ENCODE data around the gene CMSS1.

CMSS1 gene

DNA sequence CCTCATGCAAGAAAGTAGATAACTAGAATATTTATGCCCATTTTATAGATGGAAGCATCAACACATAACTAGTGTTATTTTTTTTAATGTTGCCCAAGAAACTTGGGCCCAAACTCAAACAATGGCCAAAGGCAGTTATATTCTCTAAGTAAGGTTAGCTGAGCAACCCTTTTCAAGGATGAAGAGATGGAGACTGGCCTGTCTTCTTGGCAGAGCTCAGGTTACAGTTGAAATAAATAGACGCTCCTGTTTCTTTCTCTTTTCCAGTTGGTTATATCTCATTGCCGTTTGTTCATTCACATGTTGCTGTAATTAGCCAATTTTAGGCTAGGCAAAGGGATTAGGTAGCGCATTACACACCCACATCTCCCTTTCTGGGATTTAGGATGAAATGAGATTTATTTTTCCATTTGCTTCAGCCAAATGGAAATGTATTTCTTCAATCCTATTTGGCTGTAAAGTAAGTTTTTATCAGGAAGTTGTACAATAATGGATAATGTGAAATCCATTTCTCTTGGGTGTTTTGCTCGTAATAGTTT, 93.2 kb downstream of the CMSS1 start:
- Histone ChIP-seq H3K9me3 (ENCODE audit: control insufficient read depth in 1 of 2, low read length in 2 of 2) (no peaks in the 10 kb centered on the region), H3K36me3 (ENCODE audit: control insufficient read depth in 1 of 2, insufficient read depth in 2 of 2, low read length in 2 of 2) (no peaks in the 10 kb centered on the region), H3K27me3 (ENCODE audit: low read depth, low read length) (no peaks in the 10 kb centered on the region), H3K4me1 (ENCODE audit: control insufficient read depth in 1 of 2, insufficient read depth in 2 of 2, low read length in 2 of 2) (no peaks in the 10 kb centered on the region), H3K4me3 (ENCODE audit: low read depth in 1 of 2, low read length in 2 of 2) (no peak overlapping the region), H3K27ac (ENCODE audit: low read length) (no peak overlapping the region)

DNA sequence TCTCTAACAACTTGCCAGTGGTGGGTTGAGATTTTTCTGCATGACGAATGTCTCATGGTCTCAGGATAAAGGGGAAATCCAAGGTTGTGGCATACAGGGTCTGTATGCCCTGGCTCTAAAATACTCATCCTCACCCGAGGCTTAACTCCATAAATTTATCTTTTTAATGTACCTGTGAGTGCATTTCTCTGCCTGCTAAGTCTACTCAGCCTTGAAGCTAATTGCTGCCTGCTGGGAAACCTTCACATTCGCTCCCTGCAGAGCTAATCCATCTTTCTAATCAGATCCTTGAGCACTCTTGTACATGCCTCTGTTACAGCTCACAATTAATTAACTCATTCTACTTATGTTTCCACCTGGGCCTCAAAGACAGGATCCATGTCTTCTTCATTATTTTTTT, 93.8 kb downstream of the CMSS1 start:
- Histone ChIP-seq H3K27me3 (ENCODE audit: low read depth, low read length) (no peaks in the 10 kb centered on the region), H3K36me3 (ENCODE audit: control insufficient read depth in 1 of 2, insufficient read depth in 2 of 2, low read length in 2 of 2) (no peaks in the 10 kb centered on the region), H3K9me3 (ENCODE audit: control insufficient read depth in 1 of 2, low read length in 2 of 2) (no peaks in the 10 kb centered on the region), H3K4me1 (ENCODE audit: control insufficient read depth in 1 of 2, insufficient read depth in 2 of 2, low read length in 2 of 2) (no peaks in the 10 kb centered on the region), H3K4me3 (ENCODE audit: low read depth in 1 of 2, low read length in 2 of 2) (no peak overlapping the region), H3K27ac (ENCODE audit: low read length) (no peak overlapping the region)

DNA sequence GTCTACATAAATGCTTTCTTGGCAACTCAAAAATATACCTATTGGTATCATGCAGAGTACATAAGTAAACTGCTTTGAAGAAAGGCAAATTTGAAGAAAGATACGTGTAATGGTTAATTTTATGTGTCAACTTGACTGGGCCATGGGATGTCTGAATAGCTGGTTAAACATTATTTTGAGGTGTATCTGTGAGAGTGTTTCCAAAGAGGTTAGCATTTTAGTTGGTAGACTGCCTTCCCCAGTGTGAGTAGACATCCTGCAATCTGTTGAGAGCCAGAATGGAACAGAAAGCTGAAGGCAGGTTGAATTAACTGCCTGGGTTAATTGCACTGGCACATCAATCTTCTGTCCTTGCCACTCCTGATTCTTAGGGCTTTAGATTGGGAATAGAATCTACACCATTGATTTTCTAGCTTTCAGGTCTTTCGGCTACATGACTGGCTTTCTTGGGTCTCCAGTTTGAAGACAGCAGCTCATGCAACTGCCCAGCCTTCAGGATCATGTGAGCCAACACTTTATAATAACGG, 98.3 kb downstream of the CMSS1 start:
- Histone ChIP-seq H3K36me3 (ENCODE audit: control insufficient read depth in 1 of 2, insufficient read depth in 2 of 2, low read length in 2 of 2) (no peaks in the 10 kb centered on the region), H3K27me3 (ENCODE audit: low read depth, low read length) (no peaks in the 10 kb centered on the region), H3K9me3 (ENCODE audit: control insufficient read depth in 1 of 2, low read length in 2 of 2) (no peaks in the 10 kb centered on the region), H3K27ac (ENCODE audit: low read length) (no peak overlapping the region), H3K4me1 (ENCODE audit: control insufficient read depth in 1 of 2, insufficient read depth in 2 of 2, low read length in 2 of 2) (peaks cover 4 to 9% of the 10 kb centered on the region in 2 donors), H3K4me3 (ENCODE audit: low read depth in 1 of 2, low read length in 2 of 2) (no peak overlapping the region)

DNA sequence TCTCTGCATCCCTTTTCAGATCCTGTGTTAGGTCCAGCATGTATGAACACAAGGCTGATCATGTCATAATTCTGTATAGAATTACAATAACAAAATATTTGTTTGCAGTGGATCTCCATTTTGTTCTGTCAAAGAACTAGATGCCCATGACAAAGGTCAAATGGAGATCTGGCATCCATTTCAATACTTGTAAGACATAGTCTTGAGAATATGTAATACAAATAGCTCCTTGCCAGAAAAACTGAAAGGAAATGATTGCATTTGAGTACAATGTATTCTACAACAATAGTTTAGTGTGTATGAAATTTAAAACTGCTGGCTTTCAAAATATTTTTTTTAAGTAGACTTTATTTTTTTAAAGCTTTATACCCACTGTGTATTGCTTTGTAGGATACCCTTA, 101.1 kb downstream of the CMSS1 start:
- peaks cover 8 to 14% of the 10 kb centered on the region in 2 donors for H3K4me1 ChIP-seq (ENCODE audit: control insufficient read depth in 1 of 2, insufficient read depth in 2 of 2, low read length in 2 of 2)
- H3K36me3 ChIP-seq (ENCODE audit: control insufficient read depth in 1 of 2, insufficient read depth in 2 of 2, low read length in 2 of 2): no peaks in the 10 kb centered on the region
- H3K27me3 ChIP-seq (ENCODE audit: low read depth, low read length): no peaks in the 10 kb centered on the region
- H3K4me3 ChIP-seq (ENCODE audit: low read depth in 1 of 2, low read length in 2 of 2): no peak overlapping the region
- H3K27ac ChIP-seq (ENCODE audit: low read length): no peak overlapping the region
- no peaks in the 10 kb centered on the region for H3K9me3 ChIP-seq (ENCODE audit: control insufficient read depth in 1 of 2, low read length in 2 of 2)

DNA sequence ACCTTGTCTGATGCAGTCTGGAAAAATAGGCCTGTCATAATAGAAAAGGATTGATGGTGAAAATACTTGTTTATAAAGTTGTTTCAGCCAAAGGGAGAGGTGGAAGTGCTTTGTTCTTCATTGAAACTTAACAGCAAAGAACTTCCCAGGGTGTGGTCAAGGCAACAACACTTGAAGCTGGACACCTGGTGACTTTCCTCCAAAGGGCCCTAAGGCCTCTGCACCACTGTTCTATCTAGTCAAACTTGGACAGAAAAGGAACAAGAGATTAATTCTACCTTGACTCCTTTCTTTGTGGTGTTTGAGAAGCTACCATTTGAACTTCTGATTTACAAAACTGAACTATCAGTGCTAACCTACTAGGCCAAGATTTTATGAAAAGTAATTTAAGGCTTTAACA, 102.0 kb downstream of the CMSS1 start:
- no peak overlapping the region for H3K27ac ChIP-seq (ENCODE audit: low read length)
- no peaks in the 10 kb centered on the region for H3K36me3 ChIP-seq (ENCODE audit: control insufficient read depth in 1 of 2, insufficient read depth in 2 of 2, low read length in 2 of 2)
- peaks cover 8 to 17% of the 10 kb centered on the region in 2 donors for H3K4me1 ChIP-seq (ENCODE audit: control insufficient read depth in 1 of 2, insufficient read depth in 2 of 2, low read length in 2 of 2)
- no peaks in the 10 kb centered on the region for H3K27me3 ChIP-seq (ENCODE audit: low read depth, low read length)
- H3K4me3 ChIP-seq (ENCODE audit: low read depth in 1 of 2, low read length in 2 of 2): no peak overlapping the region
- H3K9me3 ChIP-seq (ENCODE audit: control insufficient read depth in 1 of 2, low read length in 2 of 2): no peaks in the 10 kb centered on the region

DNA sequence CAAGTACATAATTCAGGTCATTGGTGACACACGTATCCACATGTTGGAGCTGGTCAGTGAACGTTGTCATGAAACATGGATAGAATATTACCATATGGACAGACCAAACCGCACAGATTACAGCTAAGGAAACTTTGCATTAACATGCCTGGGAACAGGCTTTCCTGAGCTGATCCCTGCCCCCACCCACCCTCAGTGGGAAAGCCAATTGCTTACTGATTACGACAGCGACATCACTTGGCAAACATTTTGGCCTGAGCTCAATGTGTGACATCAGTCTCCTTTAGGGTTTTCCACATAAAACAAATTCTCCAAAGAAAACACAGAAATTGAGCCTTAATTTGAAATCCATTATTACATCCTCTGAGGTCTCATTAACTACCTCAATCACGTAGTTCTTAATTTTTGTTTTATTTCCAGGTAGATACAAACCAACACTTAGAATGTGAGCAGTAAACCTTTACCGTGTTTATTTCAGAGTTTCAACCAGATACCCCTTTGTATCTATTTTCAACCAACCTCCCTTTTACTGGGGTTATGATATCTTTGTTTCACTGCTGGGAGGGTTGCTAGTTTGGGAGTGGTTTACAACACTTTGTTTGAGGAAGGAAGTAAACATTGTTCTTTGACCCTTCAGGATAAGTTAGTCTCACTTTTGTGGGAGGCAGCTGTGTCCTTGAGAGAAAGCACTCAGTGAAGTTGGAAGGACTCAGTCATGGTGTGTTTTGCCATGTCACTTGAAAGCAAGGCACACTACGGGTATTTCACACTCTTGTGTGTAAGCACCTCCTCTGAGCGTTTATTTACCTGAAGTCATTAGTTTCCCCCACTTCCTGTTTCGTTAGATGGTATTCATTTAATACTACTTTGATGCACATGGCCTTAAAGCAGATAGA, 103.1 kb downstream of the CMSS1 start:
- H3K4me3 ChIP-seq (ENCODE audit: low read depth in 1 of 2, low read length in 2 of 2): peak overlapping the region in 1 of 2 donors; percentile 21
- H3K36me3 ChIP-seq (ENCODE audit: control insufficient read depth in 1 of 2, insufficient read depth in 2 of 2, low read length in 2 of 2): no peaks in the 10 kb centered on the region
- H3K9me3 ChIP-seq (ENCODE audit: control insufficient read depth in 1 of 2, low read length in 2 of 2): no peaks in the 10 kb centered on the region
- peak overlapping the region; percentile 62 for H3K27ac ChIP-seq (ENCODE audit: low read length)
- H3K4me1 ChIP-seq (ENCODE audit: control insufficient read depth in 1 of 2, insufficient read depth in 2 of 2, low read length in 2 of 2): peaks cover 8 to 17% of the 10 kb centered on the region in 2 donors
- H3K27me3 ChIP-seq (ENCODE audit: low read depth, low read length): no peaks in the 10 kb centered on the region

DNA sequence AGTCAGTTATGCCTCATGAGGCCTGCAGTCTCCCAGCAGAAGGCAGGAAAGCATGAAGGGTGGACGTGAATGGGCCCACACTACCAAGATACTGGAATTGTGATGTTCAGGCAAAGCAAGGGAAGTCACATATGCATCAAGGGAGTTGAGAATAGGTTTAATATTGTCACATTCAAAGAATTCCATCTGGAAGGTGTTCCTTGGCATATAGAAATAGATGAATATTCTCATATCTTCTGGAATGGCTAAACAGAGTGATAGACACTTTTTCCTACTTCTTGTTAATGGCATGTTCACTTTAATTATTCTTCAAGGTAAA, 103.7 kb downstream of the CMSS1 start:
- Histone ChIP-seq H3K9me3 (ENCODE audit: control insufficient read depth in 1 of 2, low read length in 2 of 2) (no peaks in the 10 kb centered on the region), H3K27ac (ENCODE audit: low read length) (peak overlapping the region; percentile 62), H3K4me1 (ENCODE audit: control insufficient read depth in 1 of 2, insufficient read depth in 2 of 2, low read length in 2 of 2) (peaks cover 9 to 17% of the 10 kb centered on the region in 2 donors), H3K27me3 (ENCODE audit: low read depth, low read length) (no peaks in the 10 kb centered on the region), H3K36me3 (ENCODE audit: control insufficient read depth in 1 of 2, insufficient read depth in 2 of 2, low read length in 2 of 2) (no peaks in the 10 kb centered on the region), H3K4me3 (ENCODE audit: low read depth in 1 of 2, low read length in 2 of 2) (no peak overlapping the region)

DNA sequence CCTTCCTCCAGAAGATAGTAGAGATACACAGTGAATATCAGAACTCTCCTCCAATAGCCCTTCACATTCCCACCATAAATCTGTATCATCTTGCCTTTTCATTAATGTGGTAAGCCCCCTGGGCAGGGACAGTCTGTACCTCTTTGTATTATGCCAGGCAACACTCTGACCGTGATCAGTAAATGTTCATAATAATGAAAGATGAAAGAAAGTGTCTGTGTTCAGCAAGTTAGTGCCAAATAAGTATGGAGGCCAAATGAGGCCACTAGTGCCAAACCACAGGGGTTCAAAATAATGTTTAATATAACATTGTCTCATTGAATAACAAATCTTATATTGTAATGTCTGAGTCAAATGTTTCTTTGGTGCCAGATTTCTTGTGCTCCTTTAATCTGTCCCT, 104.3 kb downstream of the CMSS1 start:
- no peaks in the 10 kb centered on the region for H3K36me3 ChIP-seq (ENCODE audit: control insufficient read depth in 1 of 2, insufficient read depth in 2 of 2, low read length in 2 of 2)
- no peak overlapping the region for H3K27ac ChIP-seq (ENCODE audit: low read length)
- H3K4me1 ChIP-seq (ENCODE audit: control insufficient read depth in 1 of 2, insufficient read depth in 2 of 2, low read length in 2 of 2): peaks cover 13 to 17% of the 10 kb centered on the region in 2 donors
- no peaks in the 10 kb centered on the region for H3K27me3 ChIP-seq (ENCODE audit: low read depth, low read length)
- no peak overlapping the region for H3K4me3 ChIP-seq (ENCODE audit: low read depth in 1 of 2, low read length in 2 of 2)
- H3K9me3 ChIP-seq (ENCODE audit: control insufficient read depth in 1 of 2, low read length in 2 of 2): no peaks in the 10 kb centered on the region

DNA sequence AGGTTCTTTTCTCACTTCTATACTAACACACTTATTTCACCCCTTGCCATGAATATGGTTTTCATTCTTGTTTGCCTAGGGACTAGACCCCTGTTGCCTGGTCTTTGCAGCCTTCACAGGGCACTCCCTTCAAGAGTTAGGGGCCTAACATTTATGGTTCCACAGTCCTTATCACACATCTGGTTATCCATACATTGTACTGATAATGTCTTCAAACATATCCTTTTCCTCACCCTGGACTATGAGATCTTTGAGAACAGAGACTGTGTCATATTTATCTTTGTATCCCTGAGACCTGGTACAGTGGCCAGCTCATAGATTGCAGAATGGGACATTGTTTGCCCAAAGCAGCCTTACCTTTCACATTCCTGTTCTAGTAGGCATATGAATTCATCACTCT, 106.2 kb downstream of the CMSS1 start:
- H3K27ac ChIP-seq (ENCODE audit: low read length): no peak overlapping the region
- no peaks in the 10 kb centered on the region for H3K27me3 ChIP-seq (ENCODE audit: low read depth, low read length)
- no peaks in the 10 kb centered on the region for H3K9me3 ChIP-seq (ENCODE audit: control insufficient read depth in 1 of 2, low read length in 2 of 2)
- H3K4me1 ChIP-seq (ENCODE audit: control insufficient read depth in 1 of 2, insufficient read depth in 2 of 2, low read length in 2 of 2): peaks cover 17% of the 10 kb centered on the region in 2 donors
- no peak overlapping the region for H3K4me3 ChIP-seq (ENCODE audit: low read depth in 1 of 2, low read length in 2 of 2)
- no peaks in the 10 kb centered on the region for H3K36me3 ChIP-seq (ENCODE audit: control insufficient read depth in 1 of 2, insufficient read depth in 2 of 2, low read length in 2 of 2)

DNA sequence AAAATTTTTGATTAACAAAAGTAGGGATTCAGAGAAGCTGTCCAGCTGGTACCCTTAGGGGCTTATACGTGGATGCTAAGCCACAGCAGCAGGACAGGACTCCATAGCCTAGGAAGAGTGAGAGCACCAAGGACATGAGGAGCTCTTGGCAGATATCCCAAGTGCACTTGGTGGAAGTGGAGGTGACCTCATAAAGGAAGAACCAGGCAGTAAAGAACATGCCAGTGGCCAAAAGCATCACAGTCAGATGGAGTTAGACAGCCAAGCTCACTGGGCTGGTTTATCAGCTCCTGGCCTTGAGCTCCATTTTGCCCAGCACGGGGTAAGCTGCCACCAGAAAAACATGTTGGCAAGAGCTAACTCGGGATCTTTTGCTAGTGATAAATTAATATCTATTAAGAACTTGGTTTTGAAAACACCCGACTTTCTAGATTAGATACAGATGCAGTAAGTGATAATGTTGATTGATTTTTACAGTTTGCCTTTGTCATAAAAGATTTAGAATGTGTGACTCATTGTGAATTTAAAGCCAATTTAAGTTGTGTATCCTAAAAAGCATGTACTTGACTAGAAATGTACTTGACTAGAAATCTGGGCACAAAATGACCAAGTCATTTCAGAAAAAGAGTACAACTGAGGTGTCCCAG, 108.0 kb downstream of the CMSS1 start:
- peaks cover 15 to 32% of the 10 kb centered on the region in 2 donors for H3K4me1 ChIP-seq (ENCODE audit: control insufficient read depth in 1 of 2, insufficient read depth in 2 of 2, low read length in 2 of 2)
- H3K27me3 ChIP-seq (ENCODE audit: low read depth, low read length): no peaks in the 10 kb centered on the region

DNA sequence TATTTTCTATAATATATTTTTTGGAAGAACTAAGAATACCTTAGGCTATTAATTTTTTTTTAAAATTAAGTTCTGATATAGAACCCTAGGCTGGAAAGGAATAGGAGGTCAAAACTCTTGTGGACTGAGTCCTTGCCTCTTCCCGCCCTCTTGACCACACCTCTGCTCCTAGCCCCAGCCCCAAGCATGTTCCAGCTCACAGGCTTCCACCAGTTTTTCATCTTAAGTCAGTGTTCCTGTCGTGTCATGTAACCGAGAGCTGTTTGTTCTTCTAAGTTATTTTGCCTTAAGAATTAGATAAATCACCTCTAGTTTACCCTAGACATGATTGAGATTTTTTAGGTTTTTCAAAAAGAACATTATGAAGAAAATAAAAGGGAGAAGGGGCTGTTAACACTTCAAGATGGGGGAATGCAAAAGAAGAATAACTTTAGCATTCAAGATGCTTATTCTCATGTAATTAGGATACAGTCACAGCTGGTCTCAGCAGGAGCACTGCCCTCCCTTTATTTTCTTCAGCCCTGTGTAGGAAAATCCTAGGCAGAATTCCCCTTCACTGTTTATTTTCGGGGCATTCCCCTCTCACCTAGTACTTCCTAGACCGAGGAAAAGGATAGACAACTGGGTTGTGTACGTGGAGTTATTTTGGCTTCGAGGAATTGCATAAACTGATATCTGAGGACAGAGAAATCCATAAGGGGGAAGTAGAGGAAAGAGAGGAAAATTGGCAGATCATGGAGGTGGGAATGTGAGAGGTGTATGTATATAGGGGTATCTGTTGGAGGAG, 110.2 kb downstream of the CMSS1 start:
- Histone ChIP-seq H3K27me3 (ENCODE audit: low read depth, low read length) (no peaks in the 10 kb centered on the region), H3K9me3 (ENCODE audit: control insufficient read depth in 1 of 2, low read length in 2 of 2) (no peaks in the 10 kb centered on the region), H3K4me3 (ENCODE audit: low read depth in 1 of 2, low read length in 2 of 2) (no peak overlapping the region), H3K36me3 (ENCODE audit: control insufficient read depth in 1 of 2, insufficient read depth in 2 of 2, low read length in 2 of 2) (no peaks in the 10 kb centered on the region), H3K27ac (ENCODE audit: low read length) (peak overlapping the region; percentile 45), H3K4me1 (ENCODE audit: control insufficient read depth in 1 of 2, insufficient read depth in 2 of 2, low read length in 2 of 2) (peaks cover 9 to 27% of the 10 kb centered on the region in 2 donors)

More for the DNA sequence above, 108.0 kb downstream of the CMSS1 start:
- H3K27ac ChIP-seq (ENCODE audit: low read length): no peak overlapping the region
- no peak overlapping the region for H3K4me3 ChIP-seq (ENCODE audit: low read depth in 1 of 2, low read length in 2 of 2)
- H3K36me3 ChIP-seq (ENCODE audit: control insufficient read depth in 1 of 2, insufficient read depth in 2 of 2, low read length in 2 of 2): no peaks in the 10 kb centered on the region
- H3K9me3 ChIP-seq (ENCODE audit: control insufficient read depth in 1 of 2, low read length in 2 of 2): no peaks in the 10 kb centered on the region
